ENCODE data around the gene CCNI2.

The CCNI2 gene

GRCh38 chr5:132764051-132764450, 16.8 kb downstream of the CCNI2 start:
- TF ChIP-seq REST (IDR thresholded peaks at IDR 0.05; ENCODE audit: insufficient read depth in 1 of 2, low read depth in 2 of 2, low read length in 2 of 2) (no peak), POLR2AphosphoS5 (IDR thresholded peaks at IDR 0.05; ENCODE audit: low read depth, low read length) (no peak), FOXP2 (optimal IDR thresholded peaks at IDR 0.05; ENCODE audit: borderline replicate concordance, extremely low read depth, extremely low read length, insufficient read depth) (no peak), TAF1 (IDR thresholded peaks at IDR 0.05; ENCODE audit: borderline replicate concordance, insufficient read depth, low read length) (no peak), SIN3A (IDR thresholded peaks at IDR 0.05; ENCODE audit: borderline replicate concordance, insufficient read depth, low read length) (no peak)

- TF ChIP-seq TAF1 (IDR thresholded peaks at IDR 0.05; ENCODE audit: borderline replicate concordance, insufficient read depth, low read length): no peak
- no peak for TF ChIP-seq POLR2AphosphoS5 (IDR thresholded peaks at IDR 0.05; ENCODE audit: low read depth, low read length)
- no peak for TF ChIP-seq SIN3A (IDR thresholded peaks at IDR 0.05; ENCODE audit: borderline replicate concordance, insufficient read depth, low read length)
- TF ChIP-seq FOXP2 (optimal IDR thresholded peaks at IDR 0.05; ENCODE audit: borderline replicate concordance, extremely low read depth, extremely low read length, insufficient read depth): no peak
- no peak for TF ChIP-seq REST (IDR thresholded peaks at IDR 0.05; ENCODE audit: insufficient read depth in 1 of 2, low read depth in 2 of 2, low read length in 2 of 2)
Measured at GRCh38 chr5:132764671-132765238, 17.5 kb downstream of the CCNI2 start.

- TF ChIP-seq SIN3A (IDR thresholded peaks at IDR 0.05; ENCODE audit: borderline replicate concordance, insufficient read depth, low read length): no peak
- TF ChIP-seq POLR2AphosphoS5 (IDR thresholded peaks at IDR 0.05; ENCODE audit: low read depth, low read length): no peak
- no peak for TF ChIP-seq TAF1 (IDR thresholded peaks at IDR 0.05; ENCODE audit: borderline replicate concordance, insufficient read depth, low read length)
- TF ChIP-seq FOXP2 (optimal IDR thresholded peaks at IDR 0.05; ENCODE audit: borderline replicate concordance, extremely low read depth, extremely low read length, insufficient read depth): no peak
- TF ChIP-seq REST (IDR thresholded peaks at IDR 0.05; ENCODE audit: insufficient read depth in 1 of 2, low read depth in 2 of 2, low read length in 2 of 2): no peak
Measured at GRCh38 chr5:132765311-132766019, 18.2 kb downstream of the CCNI2 start.

GRCh38 chr5:132766020-132766805, 19.0 kb downstream of the CCNI2 start:
- TF ChIP-seq TAF1 (IDR thresholded peaks at IDR 0.05; ENCODE audit: borderline replicate concordance, insufficient read depth, low read length): no peak
- TF ChIP-seq FOXP2 (optimal IDR thresholded peaks at IDR 0.05; ENCODE audit: borderline replicate concordance, extremely low read depth, extremely low read length, insufficient read depth): no peak
- TF ChIP-seq POLR2AphosphoS5 (IDR thresholded peaks at IDR 0.05; ENCODE audit: low read depth, low read length): no peak

- no peak for TF ChIP-seq REST (IDR thresholded peaks at IDR 0.05; ENCODE audit: insufficient read depth in 1 of 2, low read depth in 2 of 2, low read length in 2 of 2)
- TF ChIP-seq SIN3A (IDR thresholded peaks at IDR 0.05; ENCODE audit: borderline replicate concordance, insufficient read depth, low read length): no peak
- TF ChIP-seq FOXP2 (optimal IDR thresholded peaks at IDR 0.05; ENCODE audit: borderline replicate concordance, extremely low read depth, extremely low read length, insufficient read depth): no peak
Measured at GRCh38 chr5:132766806-132767055, 19.5 kb downstream of the CCNI2 start.
